NT2/D1 (cell line): ENCODE data around the gene IDH1.
"Not testable (repeated sequence)": the region's sequence is repeated elsewhere in the genome, so short reads cannot be mapped to it uniquely, and the experiment has no call there.

Experiments used
- DNase-seq: peaks from one replicate; pipeline ENCODE4 v3.0.0-alpha.2; 2011; ENCODE audit warnings: low read depth, low spot score
- H3K27me3 ChIP-seq: 2 replicates; pipeline ENCODE4 v1.6.0; 2011; ENCODE audit warnings: mild to moderate bottlenecking; ENCODE audit not compliant: insufficient read length, insufficient read depth
- H3K36me3 ChIP-seq: 2 replicates; pipeline ENCODE4 v1.6.1; 2011; ENCODE audit warnings: mild to moderate bottlenecking, low read length, mixed read lengths; ENCODE audit not compliant: insufficient read depth, insufficient read length
- H3K4me1 ChIP-seq: 2 replicates; pipeline ENCODE4 v1.5.1; 2011; ENCODE audit not compliant: insufficient read depth, insufficient read length
- H3K4me3 ChIP-seq: 2 replicates; pipeline ENCODE4 v1.5.1; 2011; ENCODE audit warnings: low read depth; ENCODE audit not compliant: insufficient read length
- H3K9ac ChIP-seq: 2 replicates; pipeline ENCODE4 v1.6.0; 2011; ENCODE audit warnings: low read depth; ENCODE audit not compliant: insufficient read length
- H3K9me3 ChIP-seq: 2 replicates; pipeline ENCODE4 v1.5.1; 2011; ENCODE audit warnings: mild to moderate bottlenecking, low read length; ENCODE audit not compliant: insufficient read depth
- SUZ12 ChIP-seq: IDR thresholded peaks from 2 replicates; pipeline ENCODE4 v1.6.1; 2011; ENCODE audit not compliant: insufficient read length, insufficient read depth; ENCODE audit errors: extremely low read depth
- YY1 ChIP-seq: IDR thresholded peaks from 2 replicates; pipeline ENCODE4 v1.6.1; 2011; ENCODE audit not compliant: insufficient read length, insufficient read depth
- ZNF274 ChIP-seq: IDR thresholded peaks from 2 replicates; pipeline ENCODE4 v1.6.1; 2011; ENCODE audit warnings: mild to moderate bottlenecking, low read depth, low read length

IDH1 gene

GRCh38 chr2:208235860-208236259 lies 19.0 kb downstream of the IDH1 start:
- H3K4me1 ChIP-seq, result no peaks in the 10 kb centered on the region
- TF ChIP-seq YY1 (no peak), SUZ12 (no peak), ZNF274 (no peak)
- H3K9ac ChIP-seq, result no peak overlapping the region
- H3K27me3 ChIP-seq, result no peaks in the 10 kb centered on the region
- H3K4me3 ChIP-seq, result no peak overlapping the region
- no peaks in the 10 kb centered on the region for H3K9me3 ChIP-seq
- peaks cover 40% of the 10 kb centered on the region for H3K36me3 ChIP-seq
- no peak for DNase-seq

- Histone ChIP-seq H3K9ac (no peak overlapping the region), H3K4me3 (no peak overlapping the region), H3K4me1 (no peaks in the 10 kb centered on the region), H3K9me3 (no peaks in the 10 kb centered on the region), H3K36me3 (peaks cover 30% of the 10 kb centered on the region), H3K27me3 (no peaks in the 10 kb centered on the region)
- TF ChIP-seq SUZ12 (no peak), YY1 (no peak), ZNF274 (no peak)
- DNase-seq, result no peak
Observed at GRCh38 chr2:208234786-208235185, 20.1 kb downstream of the IDH1 start.

GRCh38 chr2:208228476-208228875 lies 26.4 kb downstream of the IDH1 start:
- Histone ChIP-seq H3K27me3 (no peaks in the 10 kb centered on the region), H3K9ac (no peak overlapping the region), H3K9me3 (peaks cover 12% of the 10 kb centered on the region; the same call in 1 of the 2 replicates), H3K4me1 (no peaks in the 10 kb centered on the region), H3K4me3 (no peak overlapping the region), H3K36me3 (no peaks in the 10 kb centered on the region)
- DNase-seq, result no peak
- no peak for TF ChIP-seq SUZ12
- TF ChIP-seq YY1, result no peak
- no peak for TF ChIP-seq ZNF274

DNA sequence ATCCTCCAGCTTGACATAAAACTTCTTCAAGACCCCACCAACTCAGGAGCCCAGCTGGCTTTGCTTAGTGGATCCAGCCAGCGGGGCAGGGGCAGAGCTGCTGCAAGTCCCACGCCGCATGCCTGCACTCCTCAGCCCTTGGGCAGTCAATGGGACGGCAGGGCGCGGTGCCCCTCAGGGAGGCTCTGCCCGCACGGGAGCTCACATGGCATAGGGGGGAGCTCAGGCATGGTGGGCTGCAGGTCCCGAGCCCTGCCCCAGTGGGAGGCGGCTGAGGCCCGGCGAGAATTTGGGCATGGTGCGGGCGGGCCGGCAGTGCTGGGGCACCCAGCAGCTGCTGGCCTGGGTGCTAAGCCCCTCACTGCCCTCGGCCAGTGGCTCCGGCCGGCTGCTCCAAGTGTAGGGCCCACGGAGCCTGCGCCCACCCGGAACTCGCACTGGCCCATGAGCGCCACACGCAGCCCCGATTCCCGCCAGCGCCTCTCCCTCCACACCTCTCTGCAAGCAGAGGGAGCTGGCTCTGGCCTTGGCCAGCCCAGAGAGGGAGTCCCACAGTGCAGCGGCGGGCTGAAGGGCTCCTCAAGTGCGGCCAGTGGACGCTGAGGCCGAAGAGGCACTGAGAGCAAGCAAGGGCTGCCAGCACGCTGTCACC lies 27.2 kb downstream of the IDH1 start:
- Histone ChIP-seq H3K9ac (no peak overlapping the region), H3K36me3 (no peaks in the 10 kb centered on the region), H3K4me3 (no peak overlapping the region), H3K27me3 (no peaks in the 10 kb centered on the region), H3K4me1 (no peaks in the 10 kb centered on the region), H3K9me3 (peaks cover 12% of the 10 kb centered on the region; the same call in 1 of the 2 replicates)
- TF ChIP-seq YY1, result no peak
- no peak for TF ChIP-seq SUZ12
- TF ChIP-seq ZNF274, result no peak
- no peak for DNase-seq

- no peaks in the 10 kb centered on the region for H3K4me1 ChIP-seq
- H3K27me3 ChIP-seq, result no peaks in the 10 kb centered on the region
- H3K36me3 ChIP-seq, result no peaks in the 10 kb centered on the region
- DNase-seq, result no peak
- H3K9me3 ChIP-seq, result peaks cover 16% of the 10 kb centered on the region; the same call in 1 of the 2 replicates
- no peak overlapping the region for H3K9ac ChIP-seq
- TF ChIP-seq ZNF274 (no peak), SUZ12 (no peak), YY1 (no peak)
- H3K4me3 ChIP-seq, result no peak overlapping the region
Observed at GRCh38 chr2:208224802-208225201, 30.1 kb downstream of the IDH1 start.

DNA sequence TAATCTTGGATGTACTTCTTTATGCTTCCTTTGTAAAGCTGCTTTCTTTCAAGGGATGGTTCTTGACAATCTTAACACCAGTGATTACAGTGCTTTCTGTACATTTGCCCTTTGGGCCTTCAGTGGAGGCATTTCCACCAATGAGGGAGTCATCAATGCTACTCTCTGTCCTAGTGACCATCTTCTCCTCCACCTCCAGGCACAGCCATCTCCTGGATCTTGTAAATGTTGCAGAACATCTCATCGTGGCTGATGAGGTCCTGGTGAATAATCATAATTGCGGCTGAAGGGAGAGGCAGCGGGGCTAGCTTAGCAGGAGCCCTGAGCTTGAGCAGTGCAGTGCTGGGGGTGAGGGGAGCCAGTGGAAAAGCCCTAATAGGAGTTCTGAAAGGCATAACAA lies 32.5 kb downstream of the IDH1 start:
- DNase-seq, result no peak
- no peaks in the 10 kb centered on the region for H3K36me3 ChIP-seq
- H3K9ac ChIP-seq, result no peak overlapping the region
- no peak for TF ChIP-seq SUZ12
- no peak for TF ChIP-seq YY1
- TF ChIP-seq ZNF274, result no peak
- H3K4me1 ChIP-seq, result no peaks in the 10 kb centered on the region
- no peak overlapping the region for H3K4me3 ChIP-seq
- H3K9me3 ChIP-seq, result peaks cover 7% of the 10 kb centered on the region; the same call in 1 of the 2 replicates
- no peaks in the 10 kb centered on the region for H3K27me3 ChIP-seq

DNA sequence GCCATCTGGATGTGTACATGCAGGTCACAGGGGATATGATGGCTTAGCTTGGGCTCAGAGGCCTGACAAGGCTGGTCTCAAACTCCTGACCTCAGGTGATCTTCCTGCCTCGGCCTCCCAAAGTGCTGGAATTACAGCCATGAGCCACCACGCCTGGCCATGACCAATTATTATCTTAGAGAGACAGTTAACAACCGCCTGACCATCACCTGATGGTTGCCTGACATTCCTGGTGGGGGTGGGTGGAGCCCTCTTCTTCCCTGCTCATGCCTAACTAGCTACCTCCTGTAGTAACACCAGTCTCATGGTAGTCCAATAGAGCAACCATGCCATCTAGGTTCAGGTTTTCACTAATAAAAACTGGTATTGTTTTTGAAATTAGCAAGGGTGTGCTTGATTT lies 33.0 kb downstream of the IDH1 start:
- H3K9me3 ChIP-seq, H3K4me3 ChIP-seq, H3K4me1 ChIP-seq, H3K36me3 ChIP-seq, H3K27me3 ChIP-seq, DNase-seq, H3K9ac ChIP-seq: not testable (repeated sequence)
